ENCODE results near the gene FARP2.

GRCh38 chr2:241481687-241482086 is 125.6 kb downstream of the FARP2 start:
- no peak for TF ChIP-seq CTCF (IDR thresholded peaks at IDR 0.05; ENCODE audit: low read depth, low read length)
- no peak for TF ChIP-seq EZH2phosphoT487 (IDR thresholded peaks at IDR 0.05; ENCODE audit: low read depth)
